Endothelial cell of hepatic sinusoid (primary cell): Measurements from ENCODE around the gene CACNA1B.
"Not testable (repeated sequence)": the region's sequence is repeated elsewhere in the genome, so short reads cannot be mapped to it uniquely, and the experiment has no call there.

Experiments
- in situ Hi-C: cut with HindIII; loops from 2 replicates; pipeline ENCODE4 v1.10.0; 2017; ENCODE audit warnings: low sequenced_read_pairs

The CACNA1B gene

GRCh38 chr9:138105561-138106505 lies 228.3 kb downstream of the CACNA1B start:
- in situ Hi-C loops: loop anchor here (10.0 kb wide), 2 partner anchors 121 to 191 kb away; no protein-coding TSS in a partner anchor

- in situ Hi-C loops: loop anchor here (10.0 kb wide), 2 partner anchors 122 to 192 kb away; no protein-coding TSS in a partner anchor
Observed at GRCh38 chr9:138107039-138107438, 229.5 kb downstream of the CACNA1B start.

- in situ Hi-C loops: no loop called here
Observed at GRCh38 chr9:138111607-138112006, 234.0 kb downstream of the CACNA1B start.

- in situ Hi-C loops: no loop called here
Observed at GRCh38 chr9:138112090-138112748, 234.6 kb downstream of the CACNA1B start.

- in situ Hi-C loops: no loop called here
Observed at GRCh38 chr9:138112791-138113600, 235.4 kb downstream of the CACNA1B start.

- in situ Hi-C loops: not testable (repeated sequence)
Observed at GRCh38 chr9:138113701-138114325, 236.2 kb downstream of the CACNA1B start.

- in situ Hi-C loops: no loop called here
Observed at GRCh38 chr9:138114501-138115245, 237.1 kb downstream of the CACNA1B start.

- in situ Hi-C loops: no loop called here
Observed at GRCh38 chr9:138115506-138115905, 237.9 kb downstream of the CACNA1B start.

GRCh38 chr9:138116521-138116920 lies 238.9 kb downstream of the CACNA1B start:
- in situ Hi-C loops: no loop called here

GRCh38 chr9:138117101-138117750 lies 239.6 kb downstream of the CACNA1B start:
- in situ Hi-C loops: no loop called here

- in situ Hi-C loops: no loop called here
Observed at GRCh38 chr9:138117836-138118235, 240.3 kb downstream of the CACNA1B start.

GRCh38 chr9:138118601-138119071 lies 241.1 kb downstream of the CACNA1B start:
- in situ Hi-C loops: no loop called here

GRCh38 chr9:138119202-138120027 lies 241.8 kb downstream of the CACNA1B start:
- in situ Hi-C loops: no loop called here

- in situ Hi-C loops: no loop called here
Observed at GRCh38 chr9:138120072-138120471, 242.5 kb downstream of the CACNA1B start.

GRCh38 chr9:138120511-138121437 lies 243.2 kb downstream of the CACNA1B start:
- in situ Hi-C loops: no loop called here

- in situ Hi-C loops: no loop called here
Observed at GRCh38 chr9:138121438-138122050, 244.0 kb downstream of the CACNA1B start.

- in situ Hi-C loops: no loop called here
Observed at GRCh38 chr9:138122201-138122600, 244.6 kb downstream of the CACNA1B start.
